Renal cortical epithelial cell (primary cell): ENCODE data around the gene ZNF557. TPM values are rescaled to one million over a fixed set of nuclear protein-coding genes. Genes with fewer than 3 reads are reported as not detected.
A peak's percentile ranks its signal among the peaks of the same experiment; 100 is the strongest.
"Not testable (repeated sequence)": the region's sequence is repeated elsewhere in the genome, so short reads cannot be mapped to it uniquely, and the experiment has no call there.

ENCODE experiments used
- DNase-seq: peaks from one replicate; pipeline ENCODE4 v3.0.0-alpha.2; 2011; ENCODE audit warnings: low read depth
- total RNA-seq: library from RNA; depleted of rRNA; stranded (reverse); fragments of >200 nt; gene quantifications from 2 replicates; pipeline ENCODE4 v1.2.3, GENCODE V29; 2014

ZNF557 gene
- 18.4 and 21.6 TPM in 2 replicates for total RNA-seq

DNA sequence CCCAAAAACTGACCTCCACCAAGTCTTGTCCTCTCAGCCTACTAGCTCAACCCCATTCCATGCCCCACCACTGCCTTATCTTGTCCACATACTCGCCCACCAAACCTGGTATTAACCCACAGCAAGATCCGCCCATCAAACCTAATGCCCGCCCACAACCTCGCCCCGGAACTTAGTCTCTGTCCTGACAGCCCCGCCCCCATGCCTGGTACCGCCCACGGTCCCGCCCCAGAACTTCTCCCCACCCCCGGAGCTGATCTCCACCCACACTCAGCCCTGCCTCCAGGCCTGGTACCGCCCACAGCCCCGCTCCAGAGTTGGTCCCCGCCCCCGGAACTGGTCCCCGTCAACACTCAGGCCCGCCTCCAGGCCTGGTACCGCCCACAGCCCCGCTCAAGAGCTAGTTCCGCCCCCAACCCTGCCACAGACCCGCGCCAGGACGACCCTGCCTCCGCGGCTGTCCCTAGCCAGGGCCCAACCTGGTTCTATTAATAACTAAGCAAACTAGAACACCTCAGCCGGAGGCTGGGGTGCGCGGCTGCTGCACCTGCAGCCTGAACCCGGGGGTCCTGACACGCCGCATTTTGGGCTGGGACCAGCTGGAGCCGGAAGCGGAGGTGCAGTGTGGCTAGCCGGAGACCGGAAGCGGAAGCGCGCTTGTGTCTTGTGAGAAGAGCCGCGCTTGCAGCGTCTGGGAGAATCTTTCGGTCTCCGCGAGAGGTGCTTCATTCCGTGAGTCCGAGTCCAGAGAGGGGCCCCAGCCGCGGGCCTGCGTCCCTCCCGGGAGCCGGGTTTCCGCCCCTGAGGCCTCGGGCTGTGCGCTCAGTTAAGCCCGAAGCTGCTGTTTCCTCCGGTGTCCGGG is at the start of gene ZNF557:
TSS of gene ZNF557 (plus strand) at position 662 of the 862 bp plus-strand sequence. CDS start 5,372 bp downstream, outside the sequence.
- DNase-seq = peak; percentile 86

GRCh38 chr19:7021331-7021730 is 48.2 kb upstream of the ZNF557 start, which contains the start of gene MBD3L2B:
Gene MBD3L2B, minus strand, starts transcription at chr19:7021431. Its CDS starts 34 bp downstream, at chr19:7021397.
- DNase-seq = not testable (repeated sequence)

DNA sequence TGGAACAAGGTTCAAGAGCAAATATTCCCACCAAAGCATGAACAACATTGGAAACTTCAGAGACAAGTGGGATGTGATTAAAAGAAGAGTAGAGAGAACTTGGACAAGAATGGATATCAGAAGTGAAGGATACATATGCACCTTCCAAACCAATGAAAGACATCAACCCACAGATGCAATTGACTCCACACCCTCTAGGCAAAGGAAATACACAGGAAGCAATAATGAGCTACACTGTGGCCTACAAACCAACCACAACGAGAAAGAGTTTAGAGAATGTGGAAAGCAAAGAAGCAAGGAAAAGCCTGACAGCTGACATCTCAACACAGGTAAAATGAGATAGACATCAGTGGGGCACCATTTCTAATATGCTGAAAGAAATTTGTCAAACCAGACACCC is 40.7 kb upstream of the ZNF557 start:
- not testable (repeated sequence) for DNase-seq

DNA sequence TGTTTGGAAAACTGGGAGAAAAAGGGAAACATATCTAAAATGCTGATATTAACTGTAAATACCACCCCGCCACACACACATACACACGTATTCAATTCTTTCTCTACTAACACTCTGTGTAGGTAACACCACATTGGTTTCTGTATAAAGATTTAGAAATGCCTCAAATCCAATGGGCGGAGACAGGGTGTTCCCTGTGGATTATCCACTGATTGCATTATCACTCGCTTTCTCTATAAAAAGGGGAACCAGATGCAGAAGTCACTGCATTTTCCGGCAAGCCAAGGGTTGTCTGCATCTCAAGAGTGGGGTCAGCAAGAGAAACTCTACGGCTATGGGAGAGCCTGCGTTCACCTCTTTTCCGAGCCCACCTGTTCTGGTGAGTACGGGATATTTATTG is 39.2 kb upstream of the ZNF557 start, which contains the start of gene MBD3L5:
TSS of gene MBD3L5 (plus strand) at position 301 of the 400 bp plus-strand sequence. CDS start at position 335, 34 bp downstream.
- not testable (repeated sequence) for DNase-seq

DNA sequence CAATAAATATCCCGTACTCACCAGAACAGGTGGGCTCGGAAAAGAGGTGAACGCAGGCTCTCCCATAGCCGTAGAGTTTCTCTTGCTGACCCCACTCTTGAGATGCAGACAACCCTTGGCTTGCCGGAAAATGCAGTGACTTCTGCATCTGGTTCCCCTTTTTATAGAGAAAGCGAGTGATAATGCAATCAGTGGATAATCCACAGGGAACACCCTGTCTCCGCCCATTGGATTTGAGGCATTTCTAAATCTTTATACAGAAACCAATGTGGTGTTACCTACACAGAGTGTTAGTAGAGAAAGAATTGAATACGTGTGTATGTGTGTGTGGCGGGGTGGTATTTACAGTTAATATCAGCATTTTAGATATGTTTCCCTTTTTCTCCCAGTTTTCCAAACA is 29.4 kb upstream of the ZNF557 start, which contains the start of gene MBD3L4:
TSS of gene MBD3L4 (minus strand) at position 101 of the 400 bp plus-strand sequence. CDS start at position 66, 35 bp downstream.
- not testable (repeated sequence) for DNase-seq

- not testable (repeated sequence) for DNase-seq
These were observed 27.9 kb upstream of the ZNF557 start for GRCh38 chr19:7041563-7041962.

DNA sequence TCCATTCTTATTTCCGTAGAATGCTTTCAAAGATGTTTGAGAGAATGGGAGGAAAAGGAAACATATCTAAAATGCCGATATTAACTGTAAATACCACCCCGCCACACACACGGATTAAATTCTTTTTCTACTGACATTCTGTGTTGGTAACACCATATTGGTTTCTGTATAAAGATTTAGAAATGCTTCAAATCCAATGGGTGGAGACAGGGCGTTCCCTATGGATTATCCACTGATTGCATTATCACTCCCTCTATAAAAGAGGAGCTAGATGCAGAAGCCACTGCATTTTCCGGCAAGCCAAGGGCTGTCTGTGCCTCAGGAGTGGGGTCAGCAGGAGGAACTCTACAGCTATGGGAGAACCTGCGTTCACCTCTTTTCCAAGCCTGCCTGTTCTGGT is 20.5 kb upstream of the ZNF557 start, which contains the start of gene MBD3L2:
TSS of gene MBD3L2 (plus strand) at position 301 of the 400 bp plus-strand sequence. CDS start at position 354, 53 bp downstream.
- not testable (repeated sequence) for DNase-seq

DNA sequence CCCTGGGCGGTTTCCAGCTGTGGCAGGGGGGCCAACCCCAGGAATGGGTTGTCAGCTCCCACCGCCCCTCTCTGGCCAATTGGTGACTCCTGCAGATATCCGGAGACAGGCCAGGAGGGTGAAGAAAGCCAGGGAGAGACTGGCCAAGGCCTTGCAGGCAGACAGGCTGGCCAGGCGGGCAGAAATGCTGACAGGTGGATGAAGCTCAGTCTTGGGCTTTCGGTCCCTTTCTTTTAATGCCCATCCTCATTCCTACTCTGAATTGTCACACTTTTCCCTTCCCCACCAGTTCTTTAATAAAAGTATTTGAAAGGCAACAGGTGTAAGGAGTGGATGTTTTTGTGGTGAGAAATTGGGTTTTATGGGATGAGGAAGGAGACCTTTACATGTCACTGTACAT is 18.1 kb upstream of the ZNF557 start:
- DNase-seq = not testable (repeated sequence)

- DNase-seq = not testable (repeated sequence)
These were observed 16.6 kb upstream of the ZNF557 start for GRCh38 chr19:7052896-7053295.

- DNase-seq = not testable (repeated sequence)
These were observed 14.7 kb upstream of the ZNF557 start for GRCh38 chr19:7054635-7055368.

DNA sequence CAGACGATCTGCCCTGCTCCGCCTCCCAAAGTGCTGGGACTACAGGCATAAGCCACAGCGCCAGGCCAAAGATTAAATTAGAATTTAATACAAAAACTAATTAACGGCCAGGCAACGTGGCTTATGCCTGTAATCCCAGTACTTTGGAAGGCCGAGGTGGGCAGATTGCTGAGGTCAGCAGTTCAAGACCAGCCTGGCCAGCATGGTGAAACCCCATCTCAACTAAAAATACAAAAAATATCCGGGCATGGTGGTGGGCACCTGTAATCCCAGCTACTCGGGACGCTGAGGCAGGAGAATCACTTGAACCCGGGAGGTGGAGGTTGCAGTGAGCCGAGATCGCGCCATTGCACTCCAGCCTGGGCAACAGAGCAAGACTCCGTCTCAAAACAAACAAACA is 13.8 kb upstream of the ZNF557 start:
- DNase-seq = not testable (repeated sequence)

- not testable (repeated sequence) for DNase-seq
These were observed 13.1 kb upstream of the ZNF557 start for GRCh38 chr19:7056371-7056770.

GRCh38 chr19:7058576-7058975 is 10.9 kb upstream of the ZNF557 start, which contains the start of gene MBD3L3:
Gene MBD3L3, minus strand, starts transcription at chr19:7058676. Its CDS starts 71 bp downstream, at chr19:7058605.
- not testable (repeated sequence) for DNase-seq

DNA sequence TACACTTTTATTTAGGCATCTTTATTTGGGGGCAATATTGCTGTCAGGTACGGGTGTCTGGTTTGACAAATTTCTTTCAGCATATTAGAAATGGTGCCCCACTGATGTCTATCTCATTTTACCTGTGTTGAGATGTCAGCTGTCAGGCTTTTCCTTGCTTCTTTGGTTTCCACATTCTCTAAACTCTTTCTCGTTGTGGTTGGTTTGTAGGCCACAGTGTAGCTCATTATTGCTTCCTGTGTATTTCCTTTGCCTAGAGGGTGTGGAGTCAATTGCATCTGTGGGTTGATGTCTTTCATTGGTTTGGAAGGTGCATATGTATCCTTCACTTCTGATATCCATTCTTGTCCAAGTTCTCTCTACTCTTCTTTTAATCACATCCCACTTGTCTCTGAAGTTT is 9.5 kb upstream of the ZNF557 start:
- not testable (repeated sequence) for DNase-seq

DNA sequence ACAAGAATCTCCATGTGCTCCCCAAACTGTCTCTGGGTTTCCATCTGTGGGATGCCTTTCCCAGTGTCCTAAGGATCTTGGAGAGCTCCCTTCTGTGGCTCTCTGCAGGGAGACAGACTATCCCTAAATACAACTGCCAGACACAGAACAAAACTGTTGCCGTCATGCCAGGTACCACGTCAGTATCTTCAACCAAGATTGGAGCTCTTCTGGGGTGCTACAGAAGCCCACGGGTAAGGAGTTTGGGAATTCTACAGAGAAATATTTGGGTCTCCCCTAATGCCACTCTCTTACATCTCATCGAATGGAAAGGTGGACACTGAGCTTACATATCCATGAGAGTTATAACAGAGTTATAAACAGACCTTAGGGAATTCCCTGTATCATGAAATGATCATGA is 6.2 kb upstream of the ZNF557 start:
- no peak for DNase-seq

- DNase-seq = no peak
These were observed 5.6 kb upstream of the ZNF557 start for GRCh38 chr19:7063764-7064418.

- not testable (repeated sequence) for DNase-seq
These were observed 2.4 kb upstream of the ZNF557 start for GRCh38 chr19:7067122-7067521.

DNA sequence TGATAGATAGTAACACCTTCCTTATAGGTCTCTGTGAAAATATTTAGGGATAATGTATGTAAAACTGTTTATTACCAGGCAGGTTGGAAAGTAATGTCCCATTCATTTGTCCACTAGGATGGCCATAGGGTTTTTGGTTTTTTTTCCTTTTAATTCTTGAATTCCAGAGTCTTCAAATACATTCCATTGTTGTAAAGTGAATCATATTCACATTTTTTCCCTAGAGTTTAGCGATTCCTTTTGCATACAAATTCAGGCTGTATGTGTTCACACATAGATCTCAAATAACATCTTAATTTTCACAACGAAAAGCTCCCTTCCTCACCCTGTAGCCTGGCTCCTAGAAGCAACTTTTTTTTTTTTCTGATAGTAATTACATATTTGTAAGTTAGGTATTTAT is 1.8 kb upstream of the ZNF557 start:
- no peak for DNase-seq

- DNase-seq = no peak
These were observed 904 bp upstream of the ZNF557 start for GRCh38 chr19:7068599-7068998.

- no peak for DNase-seq
These were observed 362 bp downstream of the ZNF557 start for GRCh38 chr19:7069904-7070226.

DNA sequence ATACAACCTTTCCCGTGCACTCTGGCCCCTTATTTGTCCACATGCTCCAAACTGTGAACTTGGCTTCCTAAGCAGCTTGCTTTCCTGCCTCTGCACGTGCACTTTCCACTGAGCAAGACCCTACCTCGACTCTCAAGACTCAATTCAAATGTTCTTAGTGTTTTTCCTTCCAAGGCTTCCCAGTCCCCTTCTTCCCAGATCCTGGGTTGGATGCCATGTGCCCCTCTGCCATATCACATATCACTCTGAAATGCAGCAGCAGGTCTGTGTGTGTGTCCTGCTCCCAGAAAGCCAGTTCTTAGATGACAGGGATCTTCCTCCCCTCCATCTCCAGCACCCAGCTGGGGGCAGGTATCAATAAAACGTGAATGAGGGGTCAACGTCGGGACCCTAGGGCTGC is 3.0 kb downstream of the ZNF557 start:
- no peak for DNase-seq
